HCT116 (cell line): ENCODE results near the gene GLDC. TPM values are rescaled to one million over a fixed set of nuclear protein-coding genes. Genes with fewer than 3 reads are reported as not detected.

Experiments used
- ATAC-seq: fragments of 200-7000 bp; cut with Tn5 transposase; 2 replicates; pipeline ENCODE4 v1.9.1; 2020; ENCODE audit warnings: mild to moderate bottlenecking, moderate library complexity
- BruUV-seq: library from RNA; stranded (reverse); fragments of 400-500 nt; replicated peaks from 2 replicates; lab custom pipeline; 2021; lab: Mats Ljungman, UMichigan
- CTCF ChIA-PET: fragments of 300-600 bp; sonication (Branson Sonifier 250); formaldehyde crosslinking; loops from one replicate; lab custom pipeline; 2021; ENCODE audit warnings: antibody characterized with exemption; lab: Charles Lee
- POLR2A ChIA-PET: fragments of 300-600, 350-600 bp; sonication (Branson Sonifier 250); formaldehyde crosslinking; loops from one replicate; lab custom pipeline; 2021; ENCODE audit warnings: antibody characterized with exemption; lab: Charles Lee
- RAD21 ChIA-PET, 2 experiments: fragments of 300-600 bp; sonication (Branson Sonifier 250); formaldehyde crosslinking; loops; one replicate each; lab custom pipeline; 2023; ENCODE audit warnings: low total read pairs in 2 of 2; ENCODE audit not compliant: uncharacterized antibody in 2 of 2, unreplicated experiment in 2 of 2, low non-redundant PET in 1 of 2; lab: Charles Lee
- DNase-seq: peaks from one replicate; pipeline ENCODE4 v3.0.0-alpha.2; 2010; ENCODE audit warnings: low read depth, low spot score
- H2AFZ ChIP-seq: fragments of 200-600 bp; shearing (Covaris generic), sonication (generic); 2 replicates; pipeline ENCODE4 v1.6.1; 2017; ENCODE audit warnings: low read depth, mixed run types, mixed read lengths, antibody characterized with exemption, low read length; ENCODE audit not compliant: poor library complexity, severe bottlenecking
- H3K27ac ChIP-seq: 2 replicates; pipeline ENCODE4 v1.5.1; 2012; ENCODE audit warnings: low read depth, low read length
- H3K27me3 ChIP-seq: fragments of 200-600 bp; sonication (generic); 2 replicates; pipeline ENCODE4 v1.6.1; 2016; ENCODE audit warnings: mixed run types, low read length, mixed read lengths; ENCODE audit not compliant: insufficient read depth
- H3K36me3 ChIP-seq, 2 experiments: fragments of 200-500 bp in 1 of 2; fragments of 200-600 bp in 1 of 2; sonication (Bioruptor generic) in 1 of 2; sonication (generic) in 1 of 2; 2 replicates each; pipeline versions ENCODE4 v1.5.1 to v1.6.1; 2014 to 2016; ENCODE audit warnings: low read length in 2 of 2, inconsistent platforms in 1 of 2, mixed read lengths in 1 of 2, mixed run types in 1 of 2; ENCODE audit not compliant: insufficient read depth in 2 of 2, control insufficient read depth in 1 of 2
- H3K4me1 ChIP-seq, 2 experiments: fragments of 200-600 bp in 1 of 2; sonication (generic) in 1 of 2; 2 replicates each; pipeline versions ENCODE4 v1.5.1 to v1.6.1; 2012 to 2017; ENCODE audit warnings: low read length in 2 of 2, inconsistent platforms in 1 of 2, mild to moderate bottlenecking in 1 of 2, mixed read lengths in 1 of 2, mixed run types in 1 of 2, moderate library complexity in 1 of 2; ENCODE audit not compliant: insufficient read depth in 2 of 2, control insufficient read depth in 1 of 2
- H3K4me2 ChIP-seq: fragments of 200-600 bp; sonication (generic); 2 replicates; pipeline ENCODE4 v1.6.1; 2017; ENCODE audit warnings: mixed run types, low read length, mixed read lengths
- H3K4me3 ChIP-seq, 2 experiments: fragments of 200-600 bp in 1 of 2; sonication (generic) in 1 of 2; replicated peaks in 1 of 2; 2 replicates each; pipeline ENCODE4 v1.5.1; 2011 to 2016; ENCODE audit warnings: low read length in 2 of 2, control low read depth in 1 of 2, low read depth in 1 of 2, mild to moderate bottlenecking in 1 of 2, mixed read lengths in 1 of 2, mixed run types in 1 of 2
- H3K79me2 ChIP-seq: fragments of 200-600 bp; sonication (generic); 2 replicates; pipeline ENCODE4 v1.6.1; 2017; ENCODE audit warnings: mild to moderate bottlenecking, mixed run types, low read length, moderate library complexity, mixed read lengths; ENCODE audit not compliant: insufficient read depth
- H3K9ac ChIP-seq: fragments of 200-600 bp; sonication (generic); 2 replicates; pipeline ENCODE4 v1.6.1; 2016; ENCODE audit warnings: low read length, mixed read lengths
- H3K9me2 ChIP-seq: fragments of 200-600 bp; sonication (generic), shearing (Covaris generic); 2 replicates; pipeline ENCODE4 v1.6.1; 2017; ENCODE audit warnings: mixed run types, mild to moderate bottlenecking, moderate library complexity; ENCODE audit not compliant: insufficient read depth
- H3K9me3 ChIP-seq, 2 experiments: fragments of 200-500 bp in 1 of 2; fragments of 200-600 bp in 1 of 2; sonication (Bioruptor generic) in 1 of 2; sonication (generic) in 1 of 2; 2 replicates each; pipeline ENCODE4 v1.6.1; 2014 to 2017; ENCODE audit warnings: low read length in 2 of 2, mixed read lengths in 2 of 2, inconsistent platforms in 1 of 2, low read depth in 1 of 2, mild to moderate bottlenecking in 1 of 2, mixed run types in 1 of 2, moderate library complexity in 1 of 2; ENCODE audit not compliant: control insufficient read depth in 1 of 2, insufficient read depth in 1 of 2
- H4K20me1 ChIP-seq: fragments of 200-600 bp; sonication (generic), shearing (Covaris generic); 2 replicates; pipeline ENCODE4 v1.6.1; 2017; ENCODE audit warnings: mixed run types, mild to moderate bottlenecking, moderate library complexity; ENCODE audit not compliant: insufficient read depth
- CBX3 ChIP-seq: IDR thresholded peaks from 2 replicates; pipeline ENCODE4 v1.6.1; 2012; ENCODE audit warnings: low read depth
- ELF1 ChIP-seq: IDR thresholded peaks from 2 replicates; pipeline ENCODE4 v1.6.1; 2012; ENCODE audit warnings: low read depth, borderline replicate concordance
- JUND ChIP-seq: IDR thresholded peaks from 2 replicates; pipeline ENCODE4 v1.6.1; 2012
- MAX ChIP-seq: IDR thresholded peaks from 2 replicates; pipeline ENCODE4 v1.6.1; 2012
- SP1 ChIP-seq: IDR thresholded peaks from 2 replicates; pipeline ENCODE4 v1.6.1; 2012; ENCODE audit warnings: low read depth
- SRF ChIP-seq: IDR thresholded peaks from 2 replicates; pipeline ENCODE4 v1.6.1; 2012; ENCODE audit warnings: low read depth
- TCF7L2 ChIP-seq: IDR thresholded peaks from 2 replicates; pipeline ENCODE4 v1.7.0; 2011; ENCODE audit warnings: borderline replicate concordance, inconsistent platforms; ENCODE audit not compliant: insufficient read depth, insufficient read length; ENCODE audit errors: extremely low read depth
- YY1 ChIP-seq: IDR thresholded peaks from 2 replicates; pipeline ENCODE4 v1.6.1; 2011; ENCODE audit warnings: low read length, low read depth, moderate library complexity, mild to moderate bottlenecking; ENCODE audit not compliant: insufficient replicate concordance; ENCODE audit errors: extremely low read depth
- ZBTB33 ChIP-seq: IDR thresholded peaks from 2 replicates; pipeline ENCODE4 v1.6.1; 2011; ENCODE audit warnings: mild to moderate bottlenecking, low read length, moderate library complexity; ENCODE audit not compliant: insufficient replicate concordance; ENCODE audit errors: extremely low read depth
- ZFX ChIP-seq: fragments of 450-650 bp; IDR thresholded peaks from 2 replicates; pipeline ENCODE4 v1.6.1; 2017
- ZNF274 ChIP-seq: fragments of 200-500 bp; sonication (Bioruptor generic); IDR thresholded peaks from 2 replicates; pipeline ENCODE4 v1.6.1; 2014; ENCODE audit warnings: mild to moderate bottlenecking, low read depth, low read length, inconsistent platforms
- intact Hi-C: fragments of 100-400 bp; cut with micrococcal nuclease; formaldehyde crosslinking; loops from 2 replicates; pipeline ENCODE4 v1.10.0; 2022
- total RNA-seq: library from RNA; stranded (reverse); gene quantifications from one replicate; pipeline ENCODE4 v1.2.1, GENCODE V29; 2021; ENCODE audit not compliant: unreplicated experiment
- TF ChIP-seq, protein P1 (sequence below): IDR thresholded peaks from 2 replicates; pipeline ENCODE4 v1.6.1; 2012; ENCODE audit warnings: low read depth
- TF ChIP-seq, protein P2 (sequence below), 3 experiments: fragments of 200-600 bp in 1 of 3; sonication (generic) in 1 of 3; IDR thresholded peaks in 2 of 3; conservative IDR thresholded peaks in 1 of 3; 2 replicates each; pipeline ENCODE4 v1.5.1; 2012 to 2017; ENCODE audit warnings: low read depth in 2 of 3, low read length in 2 of 3, antibody characterized with exemption in 1 of 3, borderline replicate concordance in 1 of 3, control low read depth in 1 of 3, mild to moderate bottlenecking in 1 of 3, mixed read lengths in 1 of 3, mixed run types in 1 of 3, moderate library complexity in 1 of 3; ENCODE audit not compliant: insufficient read depth in 1 of 3

The GLDC gene
- total RNA-seq, 1 experiment from 2014 or later = 4.9 TPM

GRCh38 chr9:6611865-6612264 is 33.7 kb downstream of the GLDC start (continued):
- TF ChIP-seq, protein P1, sequence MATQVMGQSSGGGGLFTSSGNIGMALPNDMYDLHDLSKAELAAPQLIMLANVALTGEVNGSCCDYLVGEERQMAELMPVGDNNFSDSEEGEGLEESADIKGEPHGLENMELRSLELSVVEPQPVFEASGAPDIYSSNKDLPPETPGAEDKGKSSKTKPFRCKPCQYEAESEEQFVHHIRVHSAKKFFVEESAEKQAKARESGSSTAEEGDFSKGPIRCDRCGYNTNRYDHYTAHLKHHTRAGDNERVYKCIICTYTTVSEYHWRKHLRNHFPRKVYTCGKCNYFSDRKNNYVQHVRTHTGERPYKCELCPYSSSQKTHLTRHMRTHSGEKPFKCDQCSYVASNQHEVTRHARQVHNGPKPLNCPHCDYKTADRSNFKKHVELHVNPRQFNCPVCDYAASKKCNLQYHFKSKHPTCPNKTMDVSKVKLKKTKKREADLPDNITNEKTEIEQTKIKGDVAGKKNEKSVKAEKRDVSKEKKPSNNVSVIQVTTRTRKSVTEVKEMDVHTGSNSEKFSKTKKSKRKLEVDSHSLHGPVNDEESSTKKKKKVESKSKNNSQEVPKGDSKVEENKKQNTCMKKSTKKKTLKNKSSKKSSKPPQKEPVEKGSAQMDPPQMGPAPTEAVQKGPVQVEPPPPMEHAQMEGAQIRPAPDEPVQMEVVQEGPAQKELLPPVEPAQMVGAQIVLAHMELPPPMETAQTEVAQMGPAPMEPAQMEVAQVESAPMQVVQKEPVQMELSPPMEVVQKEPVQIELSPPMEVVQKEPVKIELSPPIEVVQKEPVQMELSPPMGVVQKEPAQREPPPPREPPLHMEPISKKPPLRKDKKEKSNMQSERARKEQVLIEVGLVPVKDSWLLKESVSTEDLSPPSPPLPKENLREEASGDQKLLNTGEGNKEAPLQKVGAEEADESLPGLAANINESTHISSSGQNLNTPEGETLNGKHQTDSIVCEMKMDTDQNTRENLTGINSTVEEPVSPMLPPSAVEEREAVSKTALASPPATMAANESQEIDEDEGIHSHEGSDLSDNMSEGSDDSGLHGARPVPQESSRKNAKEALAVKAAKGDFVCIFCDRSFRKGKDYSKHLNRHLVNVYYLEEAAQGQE = no peak
- TF ChIP-seq CBX3 (no peak), SP1 (no peak), ZFX (no peak), SRF (no peak), ELF1 (no peak), JUND (no peak)

DNA sequence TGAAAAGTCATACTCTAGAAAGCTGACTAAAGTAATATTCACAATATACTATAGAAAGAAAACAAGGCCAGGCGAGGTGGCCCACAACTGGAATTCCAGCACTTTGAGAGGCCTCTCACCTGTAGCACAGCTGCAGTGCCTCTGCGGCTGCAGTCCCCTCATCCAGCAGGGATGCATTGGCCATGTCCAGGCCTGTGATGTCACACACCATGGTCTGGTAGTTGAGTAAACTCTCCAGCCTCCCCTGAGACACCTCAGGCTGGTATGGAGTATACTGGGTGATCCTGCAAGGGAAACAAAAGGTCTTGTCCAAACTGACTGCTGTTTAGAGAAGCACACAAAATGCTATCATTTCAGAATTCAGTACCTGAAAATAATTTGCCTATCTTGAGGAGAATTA is 35.5 kb downstream of the GLDC start:
- CTCF ChIA-PET = no interaction called here
- H3K79me2 ChIP-seq = no peaks in the 10 kb centered on the region
- no peaks in the 10 kb centered on the region for H4K20me1 ChIP-seq
- H3K9ac ChIP-seq = no peak overlapping the region
- intact Hi-C loops = no loop called here
- H3K4me1 ChIP-seq = no peaks in the 10 kb centered on the region
- no peak for ATAC-seq
- H3K4me2 ChIP-seq = no peak overlapping the region
- H3K4me3 ChIP-seq = no peak overlapping the region
- no peak for DNase-seq
- no peak overlapping the region for H2AFZ ChIP-seq
- H3K27ac ChIP-seq = no peak overlapping the region
- no peaks in the 10 kb centered on the region for H3K9me3 ChIP-seq
- RAD21 ChIA-PET = no interaction called here
- POLR2A ChIA-PET = no interaction called here
- no peaks in the 10 kb centered on the region for H3K36me3 ChIP-seq
- H3K9me2 ChIP-seq = no peaks in the 10 kb centered on the region
- no peaks in the 10 kb centered on the region for H3K27me3 ChIP-seq
- BruUV-seq = no TSS peak
- TF ChIP-seq, protein P2, sequence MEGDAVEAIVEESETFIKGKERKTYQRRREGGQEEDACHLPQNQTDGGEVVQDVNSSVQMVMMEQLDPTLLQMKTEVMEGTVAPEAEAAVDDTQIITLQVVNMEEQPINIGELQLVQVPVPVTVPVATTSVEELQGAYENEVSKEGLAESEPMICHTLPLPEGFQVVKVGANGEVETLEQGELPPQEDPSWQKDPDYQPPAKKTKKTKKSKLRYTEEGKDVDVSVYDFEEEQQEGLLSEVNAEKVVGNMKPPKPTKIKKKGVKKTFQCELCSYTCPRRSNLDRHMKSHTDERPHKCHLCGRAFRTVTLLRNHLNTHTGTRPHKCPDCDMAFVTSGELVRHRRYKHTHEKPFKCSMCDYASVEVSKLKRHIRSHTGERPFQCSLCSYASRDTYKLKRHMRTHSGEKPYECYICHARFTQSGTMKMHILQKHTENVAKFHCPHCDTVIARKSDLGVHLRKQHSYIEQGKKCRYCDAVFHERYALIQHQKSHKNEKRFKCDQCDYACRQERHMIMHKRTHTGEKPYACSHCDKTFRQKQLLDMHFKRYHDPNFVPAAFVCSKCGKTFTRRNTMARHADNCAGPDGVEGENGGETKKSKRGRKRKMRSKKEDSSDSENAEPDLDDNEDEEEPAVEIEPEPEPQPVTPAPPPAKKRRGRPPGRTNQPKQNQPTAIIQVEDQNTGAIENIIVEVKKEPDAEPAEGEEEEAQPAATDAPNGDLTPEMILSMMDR (IDR thresholded peaks at IDR 0.05 in 2 of 3, conservative IDR thresholded peaks at IDR 0.05 in 1 of 3; ENCODE audit: borderline replicate concordance in 1 of 3, insufficient read depth in 1 of 3, low read depth in 2 of 3, low read length in 2 of 3) = no peak
- TF ChIP-seq TCF7L2 (no peak), YY1 (no peak), ZNF274 (no peak), ZBTB33 (no peak), ELF1 (no peak), ZFX (no peak), MAX (no peak)
- TF ChIP-seq, protein P1 = no peak
